KOPT-K1 (cell line): ENCODE measurements around the gene CYP2W1.
"Not testable (repeated sequence)": the region's sequence is repeated elsewhere in the genome, so short reads cannot be mapped to it uniquely, and the experiment has no call there.

ENCODE experiments used
- H3K27ac ChIP-seq: fragments of 200-600 bp; sonication (generic); 2 replicates; pipeline ENCODE4 v1.5.1; 2016; ENCODE audit warnings: antibody characterized with exemption, mild to moderate bottlenecking, low read depth, low read length; ENCODE audit not compliant: poor library complexity, severe bottlenecking
- H3K36me3 ChIP-seq: fragments of 200-600 bp; sonication (generic); 2 replicates; pipeline ENCODE4 v1.5.1; 2017; ENCODE audit warnings: antibody characterized with exemption, mild to moderate bottlenecking, low read length, moderate library complexity; ENCODE audit not compliant: insufficient read depth
- H3K9me3 ChIP-seq: fragments of 200-600 bp; sonication (generic); 2 replicates; pipeline ENCODE4 v1.5.1; 2017; ENCODE audit warnings: antibody characterized with exemption, low read length, mild to moderate bottlenecking; ENCODE audit not compliant: insufficient read depth, poor library complexity, severe bottlenecking

CYP2W1 gene, protein sequence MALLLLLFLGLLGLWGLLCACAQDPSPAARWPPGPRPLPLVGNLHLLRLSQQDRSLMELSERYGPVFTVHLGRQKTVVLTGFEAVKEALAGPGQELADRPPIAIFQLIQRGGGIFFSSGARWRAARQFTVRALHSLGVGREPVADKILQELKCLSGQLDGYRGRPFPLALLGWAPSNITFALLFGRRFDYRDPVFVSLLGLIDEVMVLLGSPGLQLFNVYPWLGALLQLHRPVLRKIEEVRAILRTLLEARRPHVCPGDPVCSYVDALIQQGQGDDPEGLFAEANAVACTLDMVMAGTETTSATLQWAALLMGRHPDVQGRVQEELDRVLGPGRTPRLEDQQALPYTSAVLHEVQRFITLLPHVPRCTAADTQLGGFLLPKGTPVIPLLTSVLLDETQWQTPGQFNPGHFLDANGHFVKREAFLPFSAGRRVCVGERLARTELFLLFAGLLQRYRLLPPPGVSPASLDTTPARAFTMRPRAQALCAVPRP

DNA sequence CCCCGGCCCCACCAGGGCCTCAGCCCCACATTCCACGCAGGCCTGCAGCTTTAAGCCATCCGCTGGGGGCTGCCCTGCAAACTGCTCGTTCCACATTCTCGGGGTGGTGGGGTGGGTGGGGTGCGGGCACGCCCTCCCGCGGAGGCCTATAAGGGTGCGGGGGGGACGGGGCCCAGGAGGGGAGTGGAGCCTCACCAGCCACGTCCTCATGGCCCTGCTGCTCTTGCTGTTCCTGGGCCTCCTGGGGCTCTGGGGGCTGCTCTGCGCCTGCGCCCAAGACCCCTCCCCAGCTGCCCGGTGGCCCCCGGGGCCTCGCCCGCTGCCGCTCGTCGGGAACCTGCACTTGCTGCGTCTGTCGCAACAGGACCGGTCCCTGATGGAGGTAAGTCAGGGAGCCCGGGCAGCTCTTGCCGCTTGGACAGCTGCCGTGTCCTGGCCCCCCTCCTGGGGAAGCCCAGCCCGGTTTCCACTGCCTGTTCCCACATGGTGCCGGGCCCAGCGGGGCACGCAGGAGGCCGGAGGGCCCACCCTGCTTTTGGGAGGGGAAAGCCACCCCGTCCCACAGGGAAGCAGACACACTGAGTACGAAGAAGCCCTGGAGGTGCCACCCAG lies at the start of gene CYP2W1:
CYP2W1 (plus strand) TSS at position 178 of the 612 bp plus-strand sequence; CDS start at position 209, 31 bp downstream.
- Histone ChIP-seq H3K36me3 (no peaks in the 10 kb centered on the region), H3K27ac (no peak within 1 kb of the TSS), H3K9me3 (no peaks in the 10 kb centered on the region)

DNA sequence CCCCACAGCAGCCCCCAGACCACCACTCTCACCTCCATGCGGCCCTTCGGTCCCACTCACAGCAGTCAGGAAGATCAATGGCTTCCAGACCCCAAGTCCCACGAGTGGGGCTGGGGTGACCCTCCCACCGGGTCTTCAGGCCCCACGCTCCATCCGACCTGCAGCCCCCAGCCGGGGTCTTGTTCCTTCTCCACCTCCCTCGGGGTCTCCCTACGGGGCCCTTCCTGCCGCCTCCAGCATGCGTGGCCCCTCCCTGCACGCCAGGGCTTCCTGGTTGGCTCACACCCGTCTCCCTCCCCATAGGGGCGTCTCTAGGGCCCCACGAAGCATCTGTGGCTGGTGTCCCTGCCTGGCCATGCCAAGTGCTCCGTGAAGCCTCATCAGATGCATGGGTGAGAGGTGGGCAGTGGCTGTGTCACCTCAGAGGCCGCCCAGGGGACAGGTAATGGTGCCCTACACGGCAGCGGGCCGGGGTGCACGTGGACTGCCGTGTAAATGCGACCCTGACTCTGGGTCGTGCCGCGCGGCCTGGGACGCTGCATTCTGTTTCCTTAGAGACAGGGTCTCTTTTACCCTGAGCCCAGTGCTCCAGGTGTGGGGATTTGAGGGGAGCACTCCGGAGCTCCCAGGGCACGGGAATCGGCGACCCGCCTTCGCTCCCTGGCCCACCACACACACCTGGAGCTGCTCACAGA lies 48.4 kb upstream of the CYP2W1 start:
- Histone ChIP-seq H3K36me3 (no peaks in the 10 kb centered on the region), H3K9me3 (no peaks in the 10 kb centered on the region)

DNA sequence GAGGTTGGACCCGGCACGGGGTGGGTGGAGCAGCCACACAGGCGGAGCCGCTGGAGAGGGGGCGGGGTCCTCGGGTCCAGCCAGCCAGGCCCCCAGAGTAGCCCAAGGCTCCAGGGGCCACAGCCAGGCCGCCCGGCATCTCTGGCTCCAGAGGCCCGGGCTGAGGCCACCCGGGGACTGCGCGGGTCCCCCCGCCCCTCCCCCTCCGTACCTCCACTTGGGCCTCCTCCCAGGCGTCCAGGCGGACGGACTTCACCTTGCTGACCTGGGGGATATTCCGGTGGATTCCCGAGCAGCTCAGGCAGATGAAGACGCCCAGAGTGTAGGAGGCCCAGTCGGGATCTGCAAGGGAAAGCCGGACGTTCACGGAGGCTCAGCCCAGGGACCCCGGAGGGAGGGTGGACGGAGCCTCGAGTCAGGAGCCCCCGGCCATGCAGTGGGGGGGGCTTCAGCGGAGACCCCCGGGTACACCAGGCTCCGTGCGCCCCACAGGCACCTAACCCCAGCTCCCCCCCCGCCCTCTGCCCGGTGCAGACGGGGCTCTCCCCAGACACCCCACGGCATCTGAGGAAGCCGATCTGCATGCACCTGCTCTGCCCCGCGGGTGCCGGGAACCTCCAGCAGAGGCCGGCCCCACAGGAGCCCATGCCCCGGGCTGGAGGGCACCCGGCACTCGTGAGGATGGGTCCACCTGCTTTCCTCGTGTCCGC lies 47.7 kb upstream of the CYP2W1 start:
- Histone ChIP-seq H3K9me3 (peaks cover 7% of the 10 kb centered on the region), H3K36me3 (no peaks in the 10 kb centered on the region), H3K27ac (no peak overlapping the region)

More for the DNA sequence above, 48.4 kb upstream of the CYP2W1 start:
- H3K27ac ChIP-seq = no peak overlapping the region

GRCh38 chr7:935874-936385 lies 47.1 kb upstream of the CYP2W1 start:
- Histone ChIP-seq H3K9me3 (peaks cover 13% of the 10 kb centered on the region), H3K36me3 (no peaks in the 10 kb centered on the region), H3K27ac (no peak overlapping the region)

DNA sequence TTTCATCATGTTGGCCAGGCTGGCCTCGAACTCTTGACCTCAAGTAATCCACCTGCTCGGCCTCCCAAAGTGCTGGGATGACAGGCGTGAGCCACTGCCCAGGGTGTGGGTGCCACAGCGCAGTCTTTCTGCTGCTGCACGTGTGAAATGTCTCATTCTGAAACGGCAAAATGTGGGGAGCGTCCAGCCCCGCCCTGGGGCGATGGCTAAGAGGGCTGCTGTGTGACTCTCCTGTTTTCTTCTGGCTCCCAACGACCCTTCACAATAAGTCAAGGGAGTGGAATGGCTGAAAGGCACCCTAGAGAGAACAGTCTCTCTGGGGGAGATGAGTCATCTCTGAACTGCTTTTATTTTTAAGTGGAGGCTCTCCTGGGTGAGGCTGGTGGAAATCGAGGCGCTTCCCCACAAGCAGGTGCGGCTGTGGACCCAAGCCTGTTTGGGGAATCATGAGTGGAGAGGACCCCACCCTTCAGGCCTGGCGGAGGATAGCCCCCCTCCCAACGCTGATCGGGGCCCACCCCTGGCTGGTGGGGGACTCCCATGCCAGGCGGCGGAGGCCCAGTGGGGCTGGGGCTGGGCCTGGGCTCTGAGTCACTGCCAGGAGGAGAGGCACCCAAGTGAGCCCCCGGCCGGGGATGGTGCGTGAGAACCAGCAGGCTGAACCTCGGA lies 46.5 kb upstream of the CYP2W1 start:
- peaks cover 13% of the 10 kb centered on the region for H3K9me3 ChIP-seq
- no peaks in the 10 kb centered on the region for H3K36me3 ChIP-seq
- no peak overlapping the region for H3K27ac ChIP-seq

DNA sequence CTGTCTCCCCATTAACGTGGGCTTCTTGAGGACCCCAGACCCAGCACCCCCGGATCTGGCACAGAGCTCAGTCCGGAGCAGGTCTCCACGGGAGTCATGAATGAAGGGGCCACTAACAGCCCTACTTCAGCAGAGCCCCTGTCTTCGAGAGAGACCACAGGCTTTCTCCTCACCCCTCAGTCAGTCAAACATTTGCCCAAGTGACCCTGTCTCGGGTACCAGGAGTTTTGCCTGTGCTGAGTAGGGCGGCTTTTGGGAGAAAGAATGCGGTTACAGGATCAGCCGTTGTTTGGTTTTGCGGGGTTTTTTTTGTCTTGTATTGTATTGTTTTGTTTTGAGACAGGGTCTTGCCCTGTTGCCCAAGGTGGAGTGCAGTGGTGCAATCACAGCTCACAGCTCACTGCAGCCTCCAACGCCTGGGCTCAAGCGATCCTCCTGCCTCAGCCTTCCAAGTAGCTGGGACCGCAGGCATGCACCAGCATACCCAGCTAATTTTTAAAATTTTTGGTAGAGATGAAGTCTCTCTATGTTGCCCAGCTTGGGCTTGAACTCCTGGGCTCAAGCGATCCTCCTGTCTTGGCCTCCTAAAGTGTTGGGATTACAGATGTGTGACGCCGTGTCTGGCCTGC lies 45.0 kb upstream of the CYP2W1 start:
- Histone ChIP-seq H3K36me3 (no peaks in the 10 kb centered on the region), H3K9me3 (peaks cover 13% of the 10 kb centered on the region), H3K27ac (no peak overlapping the region)

DNA sequence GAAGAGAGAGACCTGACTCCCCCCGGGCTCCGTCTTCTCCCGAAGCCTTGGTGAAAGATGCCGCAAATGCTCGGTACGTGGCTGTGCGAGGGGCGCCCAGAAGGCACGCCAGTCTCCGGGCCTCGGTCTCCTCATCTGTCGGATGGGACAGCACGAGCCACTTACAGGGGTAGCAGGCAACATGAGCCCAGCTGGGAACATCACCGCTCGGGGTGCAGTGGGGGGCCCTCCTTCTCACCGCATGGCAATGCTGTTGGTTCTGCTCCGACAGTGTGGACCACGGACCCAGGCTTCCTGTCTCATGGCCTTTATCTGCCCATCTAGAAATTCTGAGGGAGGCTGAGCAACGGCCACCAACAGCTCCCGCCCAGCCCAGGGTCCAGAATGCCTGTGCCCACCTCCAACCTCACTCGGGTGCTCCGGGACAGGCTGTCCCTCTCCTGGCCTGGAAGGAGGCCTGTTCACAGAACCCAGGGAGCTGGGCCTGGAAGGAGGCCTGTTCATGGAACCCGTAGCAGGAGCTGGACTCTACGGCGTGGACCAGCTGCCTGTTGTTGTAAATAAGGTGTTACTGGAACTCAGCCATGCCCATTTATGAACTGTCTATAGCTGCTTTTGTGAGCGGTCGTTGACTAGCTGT lies 44.3 kb upstream of the CYP2W1 start:
- no peak overlapping the region for H3K27ac ChIP-seq
- no peaks in the 10 kb centered on the region for H3K36me3 ChIP-seq
- peaks cover 13% of the 10 kb centered on the region for H3K9me3 ChIP-seq

- no peak overlapping the region for H3K27ac ChIP-seq
- peaks cover 13% of the 10 kb centered on the region for H3K9me3 ChIP-seq
- H3K36me3 ChIP-seq = no peaks in the 10 kb centered on the region
Measured at GRCh38 chr7:939843-940242, 43.1 kb upstream of the CYP2W1 start.

DNA sequence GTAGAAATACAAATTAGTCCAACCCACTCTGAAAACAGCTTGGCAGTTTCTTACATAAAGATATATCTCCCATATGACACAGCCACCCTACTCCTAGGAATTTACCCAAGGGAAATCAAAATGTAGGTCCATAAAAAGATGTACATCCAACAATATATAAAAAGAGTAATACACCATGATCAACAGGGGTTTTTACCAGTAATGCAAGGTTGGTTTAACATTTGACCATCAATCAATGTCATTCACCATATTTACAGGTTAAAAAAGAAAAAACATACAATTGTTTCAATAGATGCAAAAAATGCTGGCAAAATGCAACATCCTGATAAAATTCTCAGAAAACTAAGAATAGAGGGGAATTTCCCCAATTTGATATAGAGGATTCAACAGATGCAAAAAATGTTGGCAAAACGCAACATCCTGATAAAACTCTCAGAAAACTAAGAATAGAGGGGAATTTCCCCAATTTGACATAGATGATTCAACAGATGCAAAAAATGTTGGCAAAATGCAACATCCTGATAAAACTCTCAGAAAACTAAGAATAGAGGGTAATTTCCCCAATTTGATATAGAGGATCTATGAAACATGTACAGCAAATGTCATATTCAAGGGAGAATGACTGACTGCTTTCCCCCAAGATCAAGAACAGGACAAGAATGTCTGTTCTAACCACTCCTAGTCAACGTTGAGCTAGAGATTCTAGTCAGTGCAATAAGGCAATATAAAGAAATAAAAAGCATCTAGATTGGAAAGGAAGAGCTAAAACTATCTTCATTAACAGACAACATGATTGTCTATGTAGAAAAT lies 42.2 kb upstream of the CYP2W1 start:
- Histone ChIP-seq H3K27ac (no peak overlapping the region), H3K36me3 (no peaks in the 10 kb centered on the region), H3K9me3 (peaks cover 13% of the 10 kb centered on the region)

GRCh38 chr7:943793-944192 lies 39.2 kb upstream of the CYP2W1 start:
- H3K9me3 ChIP-seq = peaks cover 13% of the 10 kb centered on the region
- H3K27ac ChIP-seq, H3K36me3 ChIP-seq: not testable (repeated sequence)

GRCh38 chr7:944744-945143 lies 38.2 kb upstream of the CYP2W1 start:
- Histone ChIP-seq H3K36me3 (no peaks in the 10 kb centered on the region), H3K9me3 (peaks cover 12% of the 10 kb centered on the region), H3K27ac (no peak overlapping the region)

DNA sequence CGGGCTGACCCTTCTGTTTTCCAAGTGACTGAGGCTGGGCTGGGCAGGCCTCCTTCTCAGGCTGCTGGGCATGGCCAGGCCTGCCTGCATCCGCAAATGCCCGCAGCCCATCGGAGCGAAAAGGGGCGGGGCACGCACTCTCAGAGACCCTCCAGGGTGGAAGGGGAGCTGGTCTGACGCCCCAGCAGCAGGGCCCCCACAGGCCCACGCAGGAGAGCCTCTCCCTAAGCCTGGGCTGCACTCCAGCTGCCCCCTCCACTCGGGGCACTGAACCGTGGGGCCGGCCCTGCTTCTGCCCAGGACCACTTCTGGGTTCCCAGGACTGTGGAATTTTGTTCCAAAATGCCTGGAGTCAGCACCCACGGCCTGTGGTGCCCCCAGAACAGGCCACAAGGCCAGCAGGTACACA lies 37.8 kb upstream of the CYP2W1 start:
- peaks cover 8% of the 10 kb centered on the region for H3K9me3 ChIP-seq
- H3K36me3 ChIP-seq = no peaks in the 10 kb centered on the region
- no peak overlapping the region for H3K27ac ChIP-seq
